Colonic mucosa (tissue), 4 donors: ENCODE data around the gene SUV39H2. TPM values are rescaled to one million over a fixed set of nuclear protein-coding genes. Genes with fewer than 3 reads are reported as not detected.

ENCODE experiments used
- DNase-seq: peaks from one replicate; pipeline ENCODE4 v3.0.0-alpha.2; 2020
- H3K27ac ChIP-seq: fragments of 200-600 bp; one replicate; pipeline ENCODE4 v1.8.0; 2021
- H3K27me3 ChIP-seq: fragments of 200-600 bp; one replicate; pipeline ENCODE4 v1.8.0; 2021
- H3K36me3 ChIP-seq: fragments of 200-600 bp; one replicate; pipeline ENCODE4 v1.8.0; 2021
- H3K4me1 ChIP-seq: fragments of 200-600 bp; one replicate; pipeline ENCODE4 v1.8.0; 2021; ENCODE audit warnings: mild to moderate bottlenecking
- H3K4me3 ChIP-seq: fragments of 200-600 bp; one replicate; pipeline ENCODE4 v1.8.0; 2021
- H3K9ac ChIP-seq, 2 donors: one replicate each; pipeline ENCODE4 v1.7.0; 2013; ENCODE audit warnings: control low read depth in 2 of 2, low read depth in 2 of 2, low read length in 2 of 2
- H3K9me3 ChIP-seq: fragments of 200-600 bp; one replicate; pipeline ENCODE4 v1.8.0; 2021
- CTCF ChIP-seq: fragments of 200-600 bp; IDR thresholded peaks from one replicate; pipeline ENCODE4 v1.8.0; 2022; ENCODE audit warnings: antibody characterized with exemption, mild to moderate bottlenecking
- intact Hi-C: fragments of 100-400 bp; cut with DNase I; formaldehyde crosslinking; loops from one replicate; pipeline ENCODE4 v1.14.1; 2022
- total RNA-seq, 2 donors: library from RNA; stranded (reverse); fragmentation: NEBNext Ultra II Directional in 1 of 2; extraction: Animal tissue kit (Norgen Biotek cat#: 25700) in 1 of 2; gene quantifications; one replicate each; pipeline ENCODE4 v1.2.1, GENCODE V29; 2021
- donor health status: healthy.
- donor health status: DM: no; HTN: no; CAD: no.
- donor health status: DM: no; HTN: no; CAD: no.

The SUV39H2 gene
- total RNA-seq, 2 donors from 2014 or later = 6.1 to 20.2 TPM

- no peak overlapping the region for H3K9ac ChIP-seq
- H3K9me3 ChIP-seq = no peaks in the 10 kb centered on the region
- intact Hi-C loops = no loop called here
- no peaks in the 10 kb centered on the region for H3K27me3 ChIP-seq
- H3K4me1 ChIP-seq = no peaks in the 10 kb centered on the region
- no peak for DNase-seq
- H3K36me3 ChIP-seq = peaks cover 12% of the 10 kb centered on the region
- TF ChIP-seq CTCF = no peak
- no peak overlapping the region for H3K27ac ChIP-seq
- no peak overlapping the region for H3K4me3 ChIP-seq
Measured at GRCh38 chr10:14918964-14919363, 40.3 kb downstream of the SUV39H2 start.

GRCh38 chr10:14924013-14924412, 45.3 kb downstream of the SUV39H2 start:
- Histone ChIP-seq H3K36me3 (no peaks in the 10 kb centered on the region), H3K27ac (no peak overlapping the region), H3K4me3 (no peak overlapping the region), H3K9me3 (no peaks in the 10 kb centered on the region), H3K9ac (no peak overlapping the region), H3K4me1 (no peaks in the 10 kb centered on the region), H3K27me3 (no peaks in the 10 kb centered on the region)
- intact Hi-C loops = no loop called here
- TF ChIP-seq CTCF = no peak
- no peak for DNase-seq

DNA sequence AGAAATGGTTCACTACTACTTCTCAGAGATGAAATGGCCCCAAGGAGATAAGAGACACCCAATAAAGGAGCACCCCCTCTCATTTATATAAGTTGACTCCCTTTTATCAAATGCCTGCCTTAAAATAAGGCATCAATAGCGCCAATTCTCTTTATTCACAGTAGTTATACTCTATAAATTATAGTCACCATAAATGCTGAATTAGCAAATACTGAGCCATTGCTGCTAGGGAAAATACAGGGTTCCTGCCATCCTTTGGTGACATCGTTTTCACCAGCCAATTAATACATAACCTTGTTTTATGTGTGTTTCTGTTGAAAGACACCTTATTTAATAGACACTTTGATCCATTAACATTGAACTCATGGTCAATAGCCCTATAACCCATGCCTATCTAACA, 46.6 kb downstream of the SUV39H2 start:
- Histone ChIP-seq H3K36me3 (peaks cover under 1% of the 10 kb centered on the region), H3K9me3 (no peaks in the 10 kb centered on the region), H3K9ac (no peak overlapping the region), H3K4me3 (no peak overlapping the region), H3K4me1 (no peaks in the 10 kb centered on the region), H3K27ac (no peak overlapping the region), H3K27me3 (no peaks in the 10 kb centered on the region)
- intact Hi-C loops = no loop called here
- no peak for DNase-seq
- no peak for TF ChIP-seq CTCF

DNA sequence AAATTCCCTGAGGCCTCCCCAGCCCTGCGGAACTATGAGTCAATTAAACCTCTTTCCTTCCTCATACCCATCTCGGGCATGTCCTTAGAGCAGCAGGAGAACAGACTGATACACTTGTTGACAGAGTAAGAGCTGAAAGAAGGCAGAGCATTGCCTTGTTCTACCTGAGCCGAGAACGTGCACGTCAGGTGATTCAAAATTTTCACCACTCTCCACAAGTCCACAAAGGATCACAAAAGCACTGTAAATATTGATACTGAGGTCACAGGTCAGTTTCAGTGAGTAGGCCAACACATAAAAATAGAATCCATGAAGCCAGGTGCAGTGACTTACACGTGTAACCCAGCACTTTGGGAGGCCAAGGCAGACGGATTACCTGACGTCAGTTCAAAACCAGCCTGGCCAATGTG, 47.4 kb downstream of the SUV39H2 start:
- H3K9ac ChIP-seq = no peak overlapping the region
- no peaks in the 10 kb centered on the region for H3K9me3 ChIP-seq
- H3K27me3 ChIP-seq = no peaks in the 10 kb centered on the region
- H3K4me1 ChIP-seq = no peaks in the 10 kb centered on the region
- DNase-seq = no peak
- H3K4me3 ChIP-seq = no peak overlapping the region
- no peak overlapping the region for H3K27ac ChIP-seq
- TF ChIP-seq CTCF = no peak
- H3K36me3 ChIP-seq = peaks cover 9% of the 10 kb centered on the region
- intact Hi-C loops = no loop called here

- H3K9ac ChIP-seq = no peak overlapping the region
- no peak overlapping the region for H3K27ac ChIP-seq
- no peaks in the 10 kb centered on the region for H3K4me1 ChIP-seq
- intact Hi-C loops = no loop called here
- TF ChIP-seq CTCF = no peak
- no peak for DNase-seq
- no peak overlapping the region for H3K4me3 ChIP-seq
- peaks cover 11% of the 10 kb centered on the region for H3K36me3 ChIP-seq
- H3K9me3 ChIP-seq = no peaks in the 10 kb centered on the region
- H3K27me3 ChIP-seq = no peaks in the 10 kb centered on the region
Measured at GRCh38 chr10:14926722-14927416, 48.2 kb downstream of the SUV39H2 start.
